Natural killer cell treated with Interleukin-12 subunit alpha and Interleukin-12 subunit beta and Interleukin-15 and Interleukin-18, amount 100 ng/mL, for 72 hours (primary cell): ENCODE data around the gene EFNA3. TPM values are rescaled to one million over a fixed set of nuclear protein-coding genes. Genes with fewer than 3 reads are reported as not detected.

Source experiments
- ATAC-seq, 2 donors: fragments of 150-1000 bp; cut with Tn5 transposase in 1 of 2; sonication (Bioruptor Pico), chemical (Tn5 transposase) in 1 of 2; 2 replicates each; pipeline ENCODE4 v1.10.0; 2021
- DNase-seq: peaks from one replicate; pipeline ENCODE4 v3.0.0; 2022; ENCODE audit warnings: low spot score
- H3K27ac Mint-ChIP-seq, 2 donors: 1 replicate in 1 of 2; 2 replicates in 1 of 2; pipeline ENCODE4 v1.8.0; 2022; ENCODE audit warnings: mixed read lengths in 2 of 2, mild to moderate bottlenecking in 1 of 2, moderate library complexity in 1 of 2
- H3K27me3 Mint-ChIP-seq, 2 donors: 1 replicate in 1 of 2; 2 replicates in 1 of 2; pipeline ENCODE4 v1.8.0; 2022; ENCODE audit warnings: mixed read lengths in 2 of 2
- H3K36me3 Mint-ChIP-seq: one replicate; pipeline ENCODE4 v1.8.0; 2022; ENCODE audit warnings: mixed read lengths
- H3K4me1 Mint-ChIP-seq, 2 donors: 1 replicate in 1 of 2; 2 replicates in 1 of 2; pipeline ENCODE4 v1.8.0; 2022; ENCODE audit warnings: low read depth in 2 of 2, mixed read lengths in 2 of 2, mild to moderate bottlenecking in 1 of 2
- H3K4me3 Mint-ChIP-seq: one replicate; pipeline ENCODE4 v1.8.0; 2022; ENCODE audit warnings: mixed read lengths
- H3K9me3 Mint-ChIP-seq: 2 replicates; pipeline ENCODE4 v1.8.0; 2022; ENCODE audit warnings: mixed read lengths
- total RNA-seq, 2 donors: library from RNA; stranded (reverse); gene quantifications; one replicate each; pipeline ENCODE4 v1.2.3, GENCODE V29; 2022

Gene EFNA3
- total RNA-seq, 2 donors from 2014 or later: 1.2 TPM; not detected in 1

DNA sequence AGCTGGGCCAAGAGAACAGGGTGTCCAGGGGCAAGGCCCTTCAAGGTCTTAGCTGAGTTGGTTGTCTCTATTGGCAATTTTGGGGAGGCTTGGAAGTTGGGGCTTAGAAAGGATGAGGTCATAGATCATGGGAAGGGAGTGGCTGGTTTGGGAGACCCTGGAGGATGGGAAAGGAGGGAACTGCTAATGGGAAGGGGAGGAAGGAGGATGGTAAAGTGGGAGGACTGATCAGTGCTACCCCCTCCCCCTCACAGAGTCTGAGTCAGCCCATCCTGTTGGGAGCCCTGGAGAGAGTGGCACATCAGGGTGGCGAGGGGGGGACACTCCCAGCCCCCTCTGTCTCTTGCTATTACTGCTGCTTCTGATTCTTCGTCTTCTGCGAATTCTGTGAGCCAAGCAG is 10.0 kb upstream of the EFNA3 start:
- Mint-ChIP-seq H3K9me3 (no peaks in the 10 kb centered on the region), H3K36me3 (no peaks in the 10 kb centered on the region), H3K4me1 (peaks cover 15 to 23% of the 10 kb centered on the region in 2 donors), H3K27me3 (no peaks in the 10 kb centered on the region), H3K4me3 (peak overlapping the region; percentile 27), H3K27ac (no peak overlapping the region)
- DNase-seq (no peak), ATAC-seq (no peak)

DNA sequence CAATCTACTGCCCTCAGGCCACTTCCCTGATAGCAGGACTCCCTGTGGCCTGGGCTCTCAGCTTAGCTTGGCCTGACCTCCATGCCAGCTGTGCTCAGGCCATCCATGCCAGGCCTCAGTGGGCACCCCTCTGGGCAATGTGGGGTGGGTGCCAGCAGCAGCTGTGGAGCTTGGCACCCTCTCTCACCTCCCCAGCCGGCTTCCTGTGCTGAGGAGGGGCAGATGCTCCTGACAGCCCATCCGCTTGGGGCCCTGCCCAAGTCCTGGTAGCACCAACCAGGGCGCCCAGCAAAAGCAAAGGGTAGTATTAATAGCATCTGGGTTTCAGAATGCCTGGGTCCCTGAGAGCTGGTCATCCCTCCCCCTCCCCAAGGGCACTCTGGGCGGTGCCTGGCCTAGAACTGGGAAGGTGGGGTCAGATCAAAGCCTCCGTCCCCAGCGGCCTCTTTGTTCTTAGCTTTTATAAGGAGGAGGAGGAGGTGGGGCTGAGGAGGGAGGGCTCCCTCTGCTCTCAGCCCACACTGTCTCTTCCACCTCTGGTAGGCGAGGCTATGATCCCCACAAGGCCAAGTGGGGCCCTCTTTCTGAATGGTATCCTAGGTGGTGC is 9.0 kb upstream of the EFNA3 start:
- DNase-seq (no peak), ATAC-seq (no peak)
- Mint-ChIP-seq H3K36me3 (no peaks in the 10 kb centered on the region), H3K27ac (no peak overlapping the region), H3K9me3 (no peaks in the 10 kb centered on the region), H3K27me3 (no peaks in the 10 kb centered on the region), H3K4me1 (peaks cover 8 to 19% of the 10 kb centered on the region in 2 donors), H3K4me3 (no peak overlapping the region)

DNA sequence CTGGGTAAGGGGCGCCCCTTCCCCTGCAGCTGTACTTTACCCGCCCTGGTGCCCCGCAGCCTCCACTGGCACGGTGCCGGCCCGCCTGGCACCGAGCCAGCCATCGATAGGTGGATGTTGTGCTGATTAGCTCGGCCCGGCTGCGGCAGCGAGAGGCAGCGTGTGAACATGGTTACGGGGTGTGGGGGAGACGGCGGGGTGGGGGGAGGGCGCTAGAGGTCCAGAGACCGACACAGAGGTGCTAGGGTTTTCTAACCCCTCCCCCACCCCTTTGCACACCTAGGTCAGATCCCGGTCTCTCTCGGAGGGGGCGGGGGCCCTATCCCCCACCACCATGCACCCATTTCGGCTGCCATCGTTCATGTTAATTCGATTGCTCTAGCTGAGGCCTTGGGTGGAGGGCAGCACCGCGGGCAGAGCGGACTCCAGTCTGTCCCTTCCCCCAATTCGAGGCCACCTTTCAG is 8.4 kb upstream of the EFNA3 start:
- peak overlapping the region; percentile 45 for H3K4me3 Mint-ChIP-seq

DNA sequence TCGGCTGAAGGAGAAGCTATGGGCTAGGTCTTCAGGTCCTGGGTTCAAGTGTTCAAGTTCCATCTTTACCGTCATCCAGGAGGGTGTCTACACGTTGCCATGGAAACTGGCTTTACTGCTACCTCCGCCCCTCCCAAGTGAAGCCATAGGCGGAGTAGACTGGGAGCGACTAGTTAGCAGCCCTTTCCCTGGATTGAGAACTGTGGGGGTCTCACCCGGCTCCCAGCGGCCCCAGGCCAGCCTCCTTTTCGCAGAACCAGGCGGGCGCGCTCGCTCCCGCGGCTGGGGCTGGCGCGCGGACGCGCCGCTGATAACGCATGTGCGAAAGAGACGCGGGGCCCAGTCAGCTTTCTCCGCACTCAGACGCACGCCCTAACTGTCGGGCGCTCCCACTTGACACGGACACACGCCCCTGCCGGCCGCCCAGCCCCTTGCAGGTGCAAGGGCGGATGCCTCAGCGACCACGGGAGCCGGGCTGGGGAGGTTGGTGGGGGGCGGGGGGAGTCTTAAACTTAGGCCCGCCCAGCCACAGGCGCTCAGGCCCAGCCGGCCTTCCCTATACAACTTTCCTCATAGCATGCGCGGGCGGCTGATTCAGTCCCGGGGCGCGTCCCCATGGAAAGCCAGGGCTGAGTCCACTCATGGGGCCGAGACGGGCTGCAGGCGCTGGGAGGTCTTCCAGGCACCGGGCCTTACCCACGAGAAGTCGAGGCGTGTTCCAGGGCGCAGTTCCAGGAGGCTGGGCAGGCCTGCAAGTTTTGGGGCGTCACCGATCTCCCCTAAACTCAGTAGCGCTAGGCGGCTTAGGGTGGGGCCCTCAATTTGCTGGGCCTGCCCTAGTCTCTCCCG is 7.7 kb upstream of the EFNA3 start:
- Mint-ChIP-seq H3K4me1 (peaks cover 6 to 18% of the 10 kb centered on the region in 2 donors), H3K9me3 (no peaks in the 10 kb centered on the region), H3K4me3 (peak overlapping the region; percentile 45), H3K27me3 (no peaks in the 10 kb centered on the region), H3K36me3 (no peaks in the 10 kb centered on the region), H3K27ac (no peak overlapping the region)
- ATAC-seq: peak; percentile 84 to 91
- DNase-seq: peak; percentile 74

More for the DNA sequence above, 8.4 kb upstream of the EFNA3 start:
- no peaks in the 10 kb centered on the region for H3K9me3 Mint-ChIP-seq
- H3K4me1 Mint-ChIP-seq: peaks cover 6 to 18% of the 10 kb centered on the region in 2 donors
- DNase-seq (no peak), ATAC-seq (no peak)
- no peaks in the 10 kb centered on the region for H3K27me3 Mint-ChIP-seq
- H3K27ac Mint-ChIP-seq: no peak overlapping the region
- H3K36me3 Mint-ChIP-seq: no peaks in the 10 kb centered on the region

DNA sequence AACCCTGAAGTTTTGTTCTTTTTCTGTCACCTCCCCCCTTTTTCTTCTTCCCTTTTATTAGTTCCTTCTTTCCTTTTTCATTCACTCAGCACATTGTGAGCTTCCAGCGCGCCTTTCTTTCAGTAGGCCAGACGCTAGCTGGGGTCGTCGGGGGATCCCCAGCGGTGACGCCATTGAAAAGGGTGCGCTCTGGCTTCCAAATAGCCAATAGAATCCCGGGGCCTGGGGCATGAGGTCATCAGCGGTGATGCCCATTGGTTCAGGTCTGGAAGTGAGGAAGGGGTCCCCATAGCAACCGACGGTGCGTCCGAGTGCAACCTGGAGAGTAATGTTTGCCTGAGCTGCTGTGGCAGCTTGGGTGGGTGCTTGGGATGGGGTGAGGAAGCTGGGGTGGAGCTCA is 6.9 kb upstream of the EFNA3 start:
- Mint-ChIP-seq H3K9me3 (no peaks in the 10 kb centered on the region), H3K27ac (no peak overlapping the region), H3K36me3 (no peaks in the 10 kb centered on the region), H3K4me3 (peak overlapping the region; percentile 45), H3K4me1 (peaks cover 6 to 16% of the 10 kb centered on the region in 2 donors), H3K27me3 (no peaks in the 10 kb centered on the region)
- DNase-seq (no peak), ATAC-seq (no peak)

DNA sequence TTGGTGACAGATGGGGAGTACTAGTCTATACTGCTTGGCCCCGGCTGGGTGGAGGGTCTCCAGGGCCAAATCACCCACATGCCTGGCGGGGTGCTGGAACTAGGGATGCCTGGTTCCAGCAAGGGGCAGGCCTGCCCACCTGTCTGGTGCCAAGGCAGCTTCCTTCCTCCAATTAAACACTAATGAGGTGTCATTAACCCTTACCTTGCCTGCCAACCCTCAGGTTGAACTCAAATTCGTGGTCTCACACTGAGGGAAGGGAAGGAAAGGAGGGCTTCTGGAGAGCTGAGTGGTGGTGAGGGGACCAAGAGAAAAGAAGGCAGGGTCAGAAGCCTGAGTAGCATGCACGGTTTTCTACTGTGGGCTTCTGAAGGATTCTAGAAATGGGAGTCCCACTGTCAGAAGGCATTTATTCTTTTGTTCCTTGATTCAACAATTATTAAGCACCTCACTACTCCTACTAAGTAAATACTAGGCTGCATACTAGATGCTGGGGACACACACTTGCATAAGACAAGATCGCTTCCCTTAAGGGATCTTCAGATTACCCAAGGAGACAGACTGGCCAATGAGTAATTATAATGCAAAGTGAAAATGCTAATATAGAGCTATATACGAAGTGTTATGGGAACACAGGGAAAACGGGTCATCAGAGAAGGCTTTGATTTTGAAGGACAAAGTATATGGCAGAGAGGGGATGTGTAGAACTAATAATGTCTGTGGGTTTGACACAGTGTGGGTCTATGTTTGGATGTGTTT is 5.9 kb upstream of the EFNA3 start:
- H3K27ac Mint-ChIP-seq: no peak overlapping the region

DNA sequence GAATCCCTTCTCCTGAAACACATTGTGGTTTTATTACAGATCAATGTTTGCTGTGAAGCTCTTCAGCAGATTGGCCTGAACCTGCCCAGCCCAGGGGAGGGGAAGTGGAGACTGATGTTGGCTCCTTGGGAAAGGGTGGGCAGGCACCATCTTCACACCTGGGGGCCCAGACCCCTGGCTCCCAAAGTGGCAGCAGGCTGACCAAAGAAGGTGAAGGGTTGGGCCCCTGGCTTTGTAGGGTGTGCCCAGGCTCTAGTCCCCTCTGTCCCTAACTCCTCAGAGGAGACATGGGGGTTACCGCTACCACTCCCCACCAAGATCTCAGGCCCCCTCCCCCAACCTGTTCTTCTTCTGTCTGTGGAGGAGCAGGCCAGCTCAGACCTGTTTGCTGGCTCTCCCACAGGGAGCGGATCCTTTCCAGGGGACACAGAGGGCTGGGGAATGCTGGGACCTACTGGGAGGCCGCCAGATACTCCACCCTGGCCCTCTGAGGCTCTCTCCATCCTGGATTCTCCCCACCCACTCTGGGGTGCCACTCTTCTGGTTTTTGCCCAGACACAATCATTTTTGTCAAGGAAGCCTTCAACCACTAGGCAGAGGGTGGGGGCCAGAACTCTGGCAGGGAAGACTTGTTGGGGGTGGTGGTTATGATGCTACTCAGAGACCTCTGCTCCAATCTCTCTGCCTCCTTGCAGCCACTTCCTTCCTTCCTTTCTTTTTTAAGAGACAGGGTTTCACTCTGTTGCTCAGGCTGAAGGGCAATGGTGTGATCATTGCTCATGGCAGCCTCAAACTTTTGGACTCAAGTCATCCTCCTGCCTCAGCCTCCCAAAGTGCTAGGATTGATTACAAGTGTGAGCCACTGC is 5.0 kb upstream of the EFNA3 start:
- no peak overlapping the region for H3K4me3 Mint-ChIP-seq
- H3K9me3 Mint-ChIP-seq: no peaks in the 10 kb centered on the region
- DNase-seq (peak; percentile 28), ATAC-seq (no peak)
- no peaks in the 10 kb centered on the region for H3K36me3 Mint-ChIP-seq
- H3K27ac Mint-ChIP-seq: no peak overlapping the region
- peaks cover 6 to 13% of the 10 kb centered on the region in 2 donors for H3K4me1 Mint-ChIP-seq
- H3K27me3 Mint-ChIP-seq: no peaks in the 10 kb centered on the region

More for the DNA sequence above, 5.9 kb upstream of the EFNA3 start:
- DNase-seq (peak; percentile 56), ATAC-seq (no peak)
- H3K27me3 Mint-ChIP-seq: no peaks in the 10 kb centered on the region
- no peaks in the 10 kb centered on the region for H3K9me3 Mint-ChIP-seq
- H3K4me1 Mint-ChIP-seq: peaks cover 6 to 16% of the 10 kb centered on the region in 2 donors
- H3K4me3 Mint-ChIP-seq: no peak overlapping the region
- H3K36me3 Mint-ChIP-seq: no peaks in the 10 kb centered on the region

DNA sequence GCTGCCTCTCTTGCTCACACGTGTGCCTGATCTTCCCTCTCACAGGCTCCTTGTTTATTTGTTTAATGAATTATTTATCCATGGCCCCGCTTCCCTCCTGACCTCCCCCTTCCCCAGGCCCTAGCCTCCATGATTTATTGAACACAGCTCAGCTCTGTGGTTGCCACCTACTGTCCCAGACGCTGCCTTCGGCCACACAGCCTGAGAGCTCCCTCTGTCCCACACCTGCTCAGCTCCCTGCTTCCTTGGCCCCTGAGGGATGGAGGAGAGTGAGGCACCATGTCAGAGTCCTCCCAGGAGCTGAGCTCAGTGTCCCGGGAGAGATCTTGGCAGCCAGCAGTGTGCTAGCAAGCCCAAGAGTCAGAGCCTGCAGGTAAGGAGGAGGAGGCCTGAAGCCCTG is 3.1 kb upstream of the EFNA3 start:
- peaks cover 14 to 16% of the 10 kb centered on the region in 2 donors for H3K4me1 Mint-ChIP-seq
- H3K27me3 Mint-ChIP-seq: peaks cover 8 to 12% of the 10 kb centered on the region in 2 donors
- no peak overlapping the region for H3K27ac Mint-ChIP-seq

DNA sequence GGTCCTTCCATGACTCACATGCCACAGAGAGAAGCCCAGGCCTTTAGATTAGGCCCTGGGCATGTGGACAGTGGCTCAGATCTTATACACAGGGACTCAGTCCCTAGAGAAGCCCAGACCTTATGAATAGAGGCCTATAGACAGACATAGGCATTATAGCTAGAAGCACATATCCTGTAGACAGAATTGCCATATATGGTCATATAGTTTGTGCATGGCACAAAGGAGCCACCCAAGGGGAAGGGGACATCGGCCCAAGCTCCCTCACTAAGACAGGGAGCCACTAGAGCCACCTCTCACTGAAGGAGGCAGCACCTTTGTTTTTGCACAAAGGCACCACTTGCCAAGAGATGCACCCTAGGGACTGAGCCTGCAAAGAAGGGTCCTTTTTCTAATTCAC is 2.3 kb upstream of the EFNA3 start:
- DNase-seq (no peak), ATAC-seq (no peak)
- peaks cover 15 to 19% of the 10 kb centered on the region in 2 donors for H3K4me1 Mint-ChIP-seq
- no peak overlapping the region for H3K27ac Mint-ChIP-seq
- no peak overlapping the region for H3K4me3 Mint-ChIP-seq
- H3K36me3 Mint-ChIP-seq: peaks cover 2% of the 10 kb centered on the region
- peaks cover 10 to 16% of the 10 kb centered on the region in 2 donors for H3K27me3 Mint-ChIP-seq
- H3K9me3 Mint-ChIP-seq: no peaks in the 10 kb centered on the region

More for the DNA sequence above, 3.1 kb upstream of the EFNA3 start:
- peak; percentile 12 for DNase-seq
- no peaks in the 10 kb centered on the region for H3K36me3 Mint-ChIP-seq
- no peaks in the 10 kb centered on the region for H3K9me3 Mint-ChIP-seq
- no peak for ATAC-seq
- H3K4me3 Mint-ChIP-seq: no peak overlapping the region

DNA sequence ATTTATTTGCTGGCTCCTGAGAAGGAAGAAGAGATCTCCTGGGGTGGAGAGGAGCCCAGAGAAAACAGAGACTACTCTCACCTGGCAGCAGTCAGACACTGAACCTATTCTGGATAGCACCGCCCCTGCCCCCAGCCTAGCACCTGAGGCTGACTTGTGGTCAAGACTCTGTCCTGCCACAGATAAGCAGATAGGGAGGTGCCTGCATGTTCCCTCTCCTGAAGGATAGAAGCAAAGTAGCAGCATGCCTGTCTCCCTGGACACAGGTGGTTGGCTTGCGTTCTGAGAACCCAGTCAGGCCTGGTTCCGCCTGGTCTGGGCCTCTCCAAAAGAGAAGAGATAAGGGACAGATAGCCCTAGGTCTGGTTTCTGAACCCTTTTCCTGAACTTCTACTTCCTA is 1.3 kb upstream of the EFNA3 start:
- Mint-ChIP-seq H3K4me3 (peak overlapping the region; percentile 2), H3K27ac (no peak overlapping the region), H3K27me3 (peaks cover 16 to 26% of the 10 kb centered on the region in 2 donors), H3K36me3 (peaks cover 6% of the 10 kb centered on the region), H3K9me3 (no peaks in the 10 kb centered on the region), H3K4me1 (peaks cover 18 to 21% of the 10 kb centered on the region in 2 donors)
- no peak for DNase-seq
- no peak for ATAC-seq

DNA sequence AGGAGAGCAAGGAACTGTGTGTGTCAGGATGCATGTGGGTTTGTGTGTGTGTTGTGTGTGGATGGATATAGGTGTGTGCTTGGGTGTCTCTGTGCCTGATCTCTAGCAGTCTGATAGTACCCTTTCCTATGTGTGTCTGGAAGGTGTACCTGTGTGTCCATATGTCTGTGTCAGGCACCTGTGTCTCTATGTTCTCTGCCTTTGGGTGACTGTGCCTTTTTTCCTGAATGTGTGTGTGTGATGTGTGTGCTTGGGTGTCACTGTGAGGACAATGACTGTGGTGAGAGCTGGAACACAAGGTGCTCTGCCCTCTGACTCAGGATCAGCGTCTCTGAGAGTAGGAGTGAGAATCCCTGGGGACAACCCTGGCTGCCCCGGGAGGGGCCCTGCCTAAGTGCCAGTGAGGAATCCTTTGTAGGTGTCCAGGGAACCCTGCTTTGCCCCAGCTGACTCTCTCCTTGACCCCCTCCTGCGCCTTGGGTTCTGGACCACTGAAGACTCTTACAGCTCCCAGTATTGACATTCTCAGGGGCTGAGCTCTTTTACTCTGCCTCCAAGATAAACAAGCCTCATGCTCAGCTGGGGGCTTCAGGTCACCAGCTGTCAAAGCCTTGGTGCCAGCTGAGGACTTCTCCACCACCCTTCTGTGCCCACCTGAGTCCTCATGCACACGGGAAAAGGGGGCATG is 735 bp upstream of the EFNA3 start:
- no peak overlapping the region for H3K27ac Mint-ChIP-seq
- peak overlapping the region; percentile 2 for H3K4me3 Mint-ChIP-seq
- H3K27me3 Mint-ChIP-seq: peaks cover 19 to 29% of the 10 kb centered on the region in 2 donors
- ATAC-seq (no peak), DNase-seq (no peak)
- H3K4me1 Mint-ChIP-seq: peaks cover 20 to 23% of the 10 kb centered on the region in 2 donors
- peaks cover 6% of the 10 kb centered on the region for H3K36me3 Mint-ChIP-seq
- H3K9me3 Mint-ChIP-seq: no peaks in the 10 kb centered on the region

DNA sequence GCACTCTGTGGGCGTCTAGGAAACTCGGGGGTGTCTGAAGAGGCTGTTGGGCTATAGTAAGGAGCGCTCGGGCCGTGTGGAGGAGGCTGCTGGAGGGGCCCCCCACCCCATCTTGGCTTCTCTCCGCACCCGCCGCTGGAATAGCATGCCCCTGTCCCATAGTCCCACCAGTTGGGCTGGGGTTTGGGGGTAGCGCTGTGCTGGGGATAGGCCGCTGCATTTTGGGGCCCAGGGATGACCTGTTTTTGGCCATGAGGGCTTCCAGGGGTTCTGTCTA is 511 bp downstream of the EFNA3 start:
- Mint-ChIP-seq H3K27me3 (peaks cover 26 to 36% of the 10 kb centered on the region in 2 donors), H3K36me3 (peaks cover 6% of the 10 kb centered on the region), H3K9me3 (no peaks in the 10 kb centered on the region), H3K27ac (no peak overlapping the region), H3K4me1 (peaks cover 25% of the 10 kb centered on the region in 2 donors), H3K4me3 (peak overlapping the region; percentile 65)
- DNase-seq (peak; percentile 57), ATAC-seq (no peak)
